NB4 (cell line): ENCODE data around the gene STON1.

ENCODE experiments used
- DNase-seq: peaks from one replicate; pipeline ENCODE4 v3.0.0; 2010; ENCODE audit warnings: low read depth
- H3K4me3 ChIP-seq: one replicate; pipeline ENCODE4 v1.5.1; 2011; ENCODE audit warnings: mild to moderate bottlenecking, low read depth, low read length, moderate library complexity
- MYC ChIP-seq: IDR thresholded peaks from 2 replicates; pipeline ENCODE4 v1.6.1; 2011; ENCODE audit warnings: low read depth, low read length
- POLR2A ChIP-seq: IDR thresholded peaks from 2 replicates; pipeline ENCODE4 v1.6.1; 2011; ENCODE audit warnings: mild to moderate bottlenecking; ENCODE audit not compliant: insufficient read length; ENCODE audit errors: extremely low read depth
- TF ChIP-seq, protein P1 (sequence below): IDR thresholded peaks from 2 replicates; pipeline ENCODE4 v1.6.1; 2011; ENCODE audit warnings: low read depth, low read length
- TF ChIP-seq, protein P2 (sequence below): IDR thresholded peaks from one replicate; pipeline ENCODE4 v1.5.1; 2012; ENCODE audit warnings: low read depth, low read length

Gene STON1

DNA sequence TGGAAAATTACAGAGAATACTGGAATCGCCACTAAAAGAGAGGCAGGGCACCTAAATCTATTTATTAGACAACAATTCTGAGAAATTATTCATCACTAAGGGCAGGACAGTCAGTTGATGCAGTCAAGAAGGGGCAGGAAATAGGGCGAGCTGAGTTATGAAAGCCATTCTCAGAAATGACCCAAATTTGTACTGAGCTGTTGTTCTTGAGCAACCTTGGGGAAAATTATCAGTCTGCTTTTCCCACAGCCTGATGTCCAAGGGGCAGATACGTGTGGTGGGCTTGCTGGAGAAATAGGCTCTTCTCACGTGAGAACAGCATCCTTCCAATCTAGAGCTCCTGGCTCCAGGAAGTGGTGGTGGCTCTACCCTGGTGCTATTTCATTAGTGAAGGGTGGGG, 38.6 kb downstream of the STON1 start:
- H3K4me3 ChIP-seq = no peak overlapping the region
- TF ChIP-seq POLR2A = no peak
- TF ChIP-seq, protein P1, sequence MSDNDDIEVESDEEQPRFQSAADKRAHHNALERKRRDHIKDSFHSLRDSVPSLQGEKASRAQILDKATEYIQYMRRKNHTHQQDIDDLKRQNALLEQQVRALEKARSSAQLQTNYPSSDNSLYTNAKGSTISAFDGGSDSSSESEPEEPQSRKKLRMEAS = no peak
- TF ChIP-seq, protein P2, sequence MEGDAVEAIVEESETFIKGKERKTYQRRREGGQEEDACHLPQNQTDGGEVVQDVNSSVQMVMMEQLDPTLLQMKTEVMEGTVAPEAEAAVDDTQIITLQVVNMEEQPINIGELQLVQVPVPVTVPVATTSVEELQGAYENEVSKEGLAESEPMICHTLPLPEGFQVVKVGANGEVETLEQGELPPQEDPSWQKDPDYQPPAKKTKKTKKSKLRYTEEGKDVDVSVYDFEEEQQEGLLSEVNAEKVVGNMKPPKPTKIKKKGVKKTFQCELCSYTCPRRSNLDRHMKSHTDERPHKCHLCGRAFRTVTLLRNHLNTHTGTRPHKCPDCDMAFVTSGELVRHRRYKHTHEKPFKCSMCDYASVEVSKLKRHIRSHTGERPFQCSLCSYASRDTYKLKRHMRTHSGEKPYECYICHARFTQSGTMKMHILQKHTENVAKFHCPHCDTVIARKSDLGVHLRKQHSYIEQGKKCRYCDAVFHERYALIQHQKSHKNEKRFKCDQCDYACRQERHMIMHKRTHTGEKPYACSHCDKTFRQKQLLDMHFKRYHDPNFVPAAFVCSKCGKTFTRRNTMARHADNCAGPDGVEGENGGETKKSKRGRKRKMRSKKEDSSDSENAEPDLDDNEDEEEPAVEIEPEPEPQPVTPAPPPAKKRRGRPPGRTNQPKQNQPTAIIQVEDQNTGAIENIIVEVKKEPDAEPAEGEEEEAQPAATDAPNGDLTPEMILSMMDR = no peak
- TF ChIP-seq MYC = no peak
- no peak for DNase-seq

DNA sequence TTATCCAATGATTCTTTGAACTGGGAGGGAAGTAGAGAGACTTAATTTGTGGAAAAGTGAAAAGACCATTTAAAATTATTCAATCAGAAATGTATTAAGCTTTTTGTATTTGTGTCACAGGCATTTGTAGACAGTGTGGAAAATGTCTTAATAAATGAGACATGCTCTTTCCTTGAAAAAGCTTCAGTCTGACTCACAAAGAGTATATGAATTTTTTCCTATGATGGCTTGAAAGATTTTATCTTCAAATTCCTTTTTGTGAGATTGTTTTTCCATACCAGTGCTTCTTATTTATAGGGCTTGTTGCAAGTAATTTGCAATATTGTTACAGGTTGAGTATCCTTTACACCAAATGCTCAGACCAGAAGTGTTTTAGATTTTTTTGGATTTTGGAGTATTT, 39.5 kb downstream of the STON1 start:
- no peak for TF ChIP-seq POLR2A
- TF ChIP-seq, protein P2 = no peak
- no peak for TF ChIP-seq MYC
- TF ChIP-seq, protein P1 = no peak
- DNase-seq = no peak
- no peak overlapping the region for H3K4me3 ChIP-seq

DNA sequence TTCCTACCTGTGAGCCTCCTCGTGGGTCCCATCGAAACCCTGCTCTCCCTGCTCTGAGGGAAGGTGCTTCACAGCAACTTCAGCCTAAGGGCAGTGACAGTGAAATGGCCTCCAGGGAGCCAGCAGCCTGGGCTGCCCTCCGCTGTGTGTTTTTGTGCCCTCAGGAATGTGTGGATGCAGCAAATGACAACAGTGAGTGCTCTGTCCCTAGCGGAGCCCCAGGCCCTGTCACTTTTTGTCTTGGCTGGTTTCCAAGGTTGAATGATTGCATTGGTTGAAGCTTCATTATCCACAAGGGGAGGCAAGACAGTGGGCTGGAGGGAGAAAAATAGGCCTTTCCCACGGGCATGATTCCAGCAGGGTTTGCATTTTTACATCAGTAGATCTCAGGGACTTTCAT, 42.9 kb downstream of the STON1 start:
- TF ChIP-seq MYC (no peak), POLR2A (no peak)
- TF ChIP-seq, protein P1 = no peak
- TF ChIP-seq, protein P2 = no peak
- no peak for DNase-seq
- H3K4me3 ChIP-seq = no peak overlapping the region

DNA sequence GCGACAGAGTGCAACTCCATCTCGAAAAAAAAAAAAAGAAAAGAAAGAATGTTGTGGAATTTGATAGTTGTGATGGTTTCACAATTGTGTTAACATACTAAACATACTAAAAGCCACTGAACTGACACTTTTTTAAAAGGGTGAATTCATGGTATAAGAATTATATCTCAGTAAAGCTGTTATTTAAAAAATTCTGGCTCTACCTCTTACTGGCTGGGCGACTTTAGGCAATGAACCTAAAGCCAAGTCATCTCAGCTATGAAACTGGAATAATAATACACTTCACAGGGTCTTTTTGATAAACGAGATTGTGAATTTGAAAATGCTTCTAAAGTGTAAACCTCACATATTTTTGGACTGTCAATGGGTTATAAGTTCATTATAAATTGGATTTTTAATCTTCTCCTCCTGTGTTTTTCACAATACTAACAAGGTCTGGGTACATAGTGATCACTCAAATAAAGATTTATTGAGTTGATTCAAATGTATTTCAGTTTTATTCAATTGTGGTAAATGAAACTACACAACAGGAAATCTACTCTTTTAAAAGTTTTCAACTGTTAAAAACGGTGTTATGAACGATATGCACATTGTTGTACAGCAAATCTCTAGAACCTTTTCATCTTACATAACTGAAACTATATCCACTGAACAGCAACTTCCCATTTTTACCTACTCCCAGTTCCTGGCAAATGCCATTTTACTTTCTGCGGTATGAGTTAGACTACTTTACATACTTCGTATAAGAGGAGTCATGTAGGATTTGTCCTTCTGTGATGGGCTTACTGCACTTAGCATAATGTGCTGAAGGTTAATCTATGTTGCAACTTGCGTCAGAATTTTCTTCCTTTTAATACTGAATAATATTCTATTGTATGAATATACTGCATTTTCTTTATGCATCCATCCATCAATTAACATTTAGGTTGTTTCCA, 44.7 kb downstream of the STON1 start:
- no peak overlapping the region for H3K4me3 ChIP-seq
- no peak for TF ChIP-seq MYC
- TF ChIP-seq, protein P1 = no peak
- TF ChIP-seq, protein P2 = no peak
- DNase-seq = peak; percentile 12

DNA sequence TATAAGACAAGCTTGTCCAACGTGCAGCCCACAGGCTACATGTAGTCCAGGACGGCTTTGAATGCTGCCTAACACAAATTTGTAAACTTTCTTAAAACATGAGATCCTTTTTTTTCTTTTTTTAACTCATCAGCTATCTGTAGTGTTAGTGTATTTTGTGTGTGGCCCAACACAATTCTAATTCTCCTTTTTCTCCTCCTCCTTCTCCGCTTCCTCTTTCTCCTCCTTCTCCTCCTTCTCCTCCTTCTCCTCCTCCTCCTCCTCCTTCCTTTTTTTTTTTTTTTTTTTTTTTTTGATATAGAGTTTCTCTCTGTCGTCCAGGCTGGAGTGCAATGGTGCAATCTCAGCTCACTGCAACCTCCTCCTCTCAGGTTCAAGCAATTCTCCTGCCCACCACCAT, 48.4 kb downstream of the STON1 start:
- TF ChIP-seq, protein P1 = no peak
- TF ChIP-seq POLR2A = no peak
- TF ChIP-seq, protein P2 = no peak
- TF ChIP-seq MYC = no peak
- no peak overlapping the region for H3K4me3 ChIP-seq
- DNase-seq = no peak
